Keratinocyte (primary cell): ENCODE measurements around the gene HSD17B1. TPM values are rescaled to one million over a fixed set of nuclear protein-coding genes. Genes with fewer than 3 reads are reported as not detected.

Experiments
- DNase-seq: peaks from one replicate; pipeline ENCODE4 v3.0.0-alpha.2; 2011; ENCODE audit warnings: low read depth, missing footprints, low spot score
- FAIRE-seq: peaks from 2 replicates; lab custom pipeline; 2011; peaks lifted over from hg19 to GRCh38; lab: Jason Lieb, UNC
- H2AFZ ChIP-seq: 2 replicates; pipeline ENCODE4 v1.6.0; 2012; ENCODE audit warnings: low read length, control low read depth, inconsistent platforms; ENCODE audit not compliant: control insufficient read depth
- H3K27ac ChIP-seq: 2 replicates; pipeline ENCODE4 v1.5.1; 2011; ENCODE audit warnings: low read length; ENCODE audit not compliant: control insufficient read depth, insufficient read depth
- H3K27me3 ChIP-seq: 3 replicates; pipeline ENCODE4 v1.6.0; 2011; ENCODE audit warnings: low read length; ENCODE audit not compliant: control insufficient read depth, insufficient read depth; ENCODE audit errors: extremely low read depth
- H3K36me3 ChIP-seq, 2 experiments: 2 replicates in 1 of 2; 3 replicates in 1 of 2; pipeline ENCODE4 v1.5.1; 2011; ENCODE audit warnings: low read length in 2 of 2, mild to moderate bottlenecking in 1 of 2; ENCODE audit not compliant: control insufficient read depth in 2 of 2, insufficient read depth in 2 of 2; ENCODE audit errors: extremely low read depth in 1 of 2
- H3K4me1 ChIP-seq: 3 replicates; pipeline ENCODE4 v1.5.1; 2011; ENCODE audit warnings: low read length; ENCODE audit not compliant: control insufficient read depth, insufficient read depth; ENCODE audit errors: extremely low read depth
- H3K4me2 ChIP-seq: 3 replicates; pipeline ENCODE4 v1.6.0; 2011; ENCODE audit warnings: low read depth, low read length; ENCODE audit not compliant: control insufficient read depth, insufficient read depth; ENCODE audit errors: extremely low read depth
- H3K4me3 ChIP-seq, 3 experiments: fragments of 200-600 bp in 1 of 3; sonication (generic) in 1 of 3; 2 replicates in 2 of 3; 3 replicates in 1 of 3; pipeline ENCODE4 v1.5.1; 2011 to 2016; ENCODE audit warnings: low read length in 3 of 3, mild to moderate bottlenecking in 3 of 3, control low read depth in 2 of 3, inconsistent platforms in 1 of 3, low read depth in 1 of 3, mixed read lengths in 1 of 3, mixed run types in 1 of 3, moderate library complexity in 1 of 3; ENCODE audit not compliant: control insufficient read depth in 2 of 3, insufficient read depth in 2 of 3; ENCODE audit errors: extremely low read depth in 1 of 3
- H3K79me2 ChIP-seq: 2 replicates; pipeline ENCODE4 v1.6.0; 2012; ENCODE audit warnings: low read length; ENCODE audit not compliant: control insufficient read depth, insufficient read depth
- H3K9ac ChIP-seq: 3 replicates; pipeline ENCODE4 v1.6.0; 2011; ENCODE audit warnings: low read length; ENCODE audit not compliant: control insufficient read depth, insufficient read depth; ENCODE audit errors: extremely low read depth
- H3K9me1 ChIP-seq: 3 replicates; pipeline ENCODE4 v1.6.0; 2011; ENCODE audit warnings: low read length; ENCODE audit not compliant: control insufficient read depth, insufficient read depth; ENCODE audit errors: extremely low read depth
- H3K9me3 ChIP-seq: 2 replicates; pipeline ENCODE4 v1.5.1; 2012; ENCODE audit warnings: low read depth, low read length; ENCODE audit not compliant: control insufficient read depth
- H4K20me1 ChIP-seq: 3 replicates; pipeline ENCODE4 v1.6.0; 2011; ENCODE audit warnings: low read length; ENCODE audit not compliant: control insufficient read depth, insufficient read depth; ENCODE audit errors: extremely low read depth
- CTCF ChIP-seq, 3 experiments: IDR thresholded peaks in 1 of 3; conservative IDR thresholded peaks in 1 of 3; optimal IDR thresholded peaks in 1 of 3; 2 replicates in 2 of 3; 3 replicates in 1 of 3; pipeline versions ENCODE3 to v1.5.1; 2011; ENCODE audit warnings: low read length in 3 of 3, mild to moderate bottlenecking in 3 of 3, moderate library complexity in 2 of 3, control low read depth in 1 of 3, inconsistent platforms in 1 of 3; ENCODE audit not compliant: insufficient read depth in 2 of 3; ENCODE audit errors: extremely low read depth in 1 of 3
- EZH2 ChIP-seq: IDR thresholded peaks from one replicate; pipeline ENCODE4 v1.6.1; 2012; ENCODE audit warnings: inconsistent platforms, mild to moderate bottlenecking, low read length, moderate library complexity
- dilution Hi-C: fragments of 300-500 bp; cut with MboI; formaldehyde crosslinking; loops from one replicate; pipeline ENCODE4 v1.7.0; 2020; ENCODE audit warnings: low sequenced_read_pairs; ENCODE audit not compliant: extremely low pct_ligation_motif_present
- polyA plus RNA-seq, 5 experiments: library from polyadenylated mRNA; depleted of rRNA in 3 of 5; stranded (reverse) in 3 of 5; stranded (forward) in 1 of 5; unstranded in 1 of 5; fragments of >200 nt; gene quantifications; 1 replicate in 1 of 5; 2 replicates in 3 of 5; 3 replicates in 1 of 5; pipeline versions ENCODE4 v1.2.1 to v1.2.3, GENCODE V29; 2011 to 2012; ENCODE audit warnings: missing spikeins in 2 of 5, low read depth in 1 of 5, low replicate concordance in 1 of 5

The HSD17B1 gene
- polyA plus RNA-seq, 1 donor (not counting 4 experiments of a cell fraction or from before 2014, with no cell fraction given): 5.3 TPM

GRCh38 chr17:42563543-42563942 lies 10.8 kb downstream of the HSD17B1 start:
- Histone ChIP-seq H4K20me1 (no peaks in the 10 kb centered on the region), H3K9me1 (no peaks in the 10 kb centered on the region), H3K79me2 (peaks cover 35% of the 10 kb centered on the region), H3K9me3 (no peaks in the 10 kb centered on the region), H3K27me3 (no peaks in the 10 kb centered on the region), H3K9ac (peak overlapping the region; percentile 94), H2AFZ (no peak overlapping the region), H3K4me1 (peaks cover 31% of the 10 kb centered on the region), H3K36me3 (peaks cover 11 to 32% of the 10 kb centered on the region in 2 experiments), H3K4me3 (peak overlapping the region in 2 of 3 experiments; percentile 96 to 97), H3K4me2 (peak overlapping the region; percentile 83), H3K27ac (peak overlapping the region; percentile 88)
- TF ChIP-seq CTCF (optimal IDR thresholded peaks at IDR 0.05 in 1 of 3, IDR thresholded peaks at IDR 0.05 in 1 of 3, conservative IDR thresholded peaks at IDR 0.05 in 1 of 3; ENCODE audit: extremely low read depth in 1 of 3, insufficient read depth in 2 of 3, low read length in 3 of 3): peak in 1 of 3 experiments; percentile 15
- TF ChIP-seq EZH2: no peak
- FAIRE-seq (peak; percentile 82), DNase-seq (no peak)
- dilution Hi-C loops: no loop called here

GRCh38 chr17:42563950-42564349 lies 11.2 kb downstream of the HSD17B1 start:
- Histone ChIP-seq H3K27ac (no peak overlapping the region), H3K4me2 (peak overlapping the region; percentile 83), H3K9me1 (no peaks in the 10 kb centered on the region), H3K9me3 (no peaks in the 10 kb centered on the region), H3K4me3 (peak overlapping the region in 1 of 3 experiments; percentile 97), H3K36me3 (peaks cover 15 to 36% of the 10 kb centered on the region in 2 experiments), H3K79me2 (peaks cover 39% of the 10 kb centered on the region), H2AFZ (no peak overlapping the region), H4K20me1 (no peaks in the 10 kb centered on the region), H3K9ac (no peak overlapping the region), H3K27me3 (no peaks in the 10 kb centered on the region), H3K4me1 (peaks cover 31% of the 10 kb centered on the region)
- TF ChIP-seq CTCF (optimal IDR thresholded peaks at IDR 0.05 in 1 of 3, IDR thresholded peaks at IDR 0.05 in 1 of 3, conservative IDR thresholded peaks at IDR 0.05 in 1 of 3; ENCODE audit: extremely low read depth in 1 of 3, insufficient read depth in 2 of 3, low read length in 3 of 3) (no peak), EZH2 (no peak)
- DNase-seq: no peak
- FAIRE-seq: no peak
- dilution Hi-C loops: no loop called here
